ENCODE data around the gene SULT1A1. TPM values are rescaled to one million over a fixed set of nuclear protein-coding genes. Genes with fewer than 3 reads are reported as not detected.

The SULT1A1 gene
- total RNA-seq, 2 experiments from 2014 or later: 13.8 to 14.4 TPM

DNA sequence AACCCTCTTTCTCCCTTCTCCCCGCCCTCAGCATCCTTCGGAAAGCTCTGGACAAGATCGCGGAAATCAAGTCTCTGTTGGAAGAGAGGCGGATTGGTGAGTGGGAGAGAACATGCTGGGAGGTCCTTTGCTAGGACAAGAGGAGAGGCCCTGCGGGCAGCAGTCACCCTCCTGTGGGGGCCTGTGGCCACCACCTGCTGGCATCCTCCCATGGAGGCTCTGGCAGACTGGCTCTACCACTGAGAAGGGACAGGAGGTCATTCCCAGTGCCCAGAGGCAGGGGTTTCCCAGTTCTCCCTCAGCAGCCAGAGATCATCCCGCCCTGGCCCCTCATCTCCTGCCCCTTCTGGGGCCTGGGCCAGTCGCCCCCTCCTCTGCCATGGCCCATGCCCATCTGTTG lies 20.8 kb downstream of the SULT1A1 start:
- ChIA-PET POLR2A (no interaction called here), CTCF (no interaction called here)
- H3K9me3 Mint-ChIP-seq: no peaks in the 10 kb centered on the region
- Histone ChIP-seq H3K36me3 (ENCODE audit: insufficient read depth, low read length) (peaks cover 59% of the 10 kb centered on the region), H3K27me3 (ENCODE audit: control insufficient read depth in 1 of 2, insufficient read depth in 2 of 2, low read length in 2 of 2) (no peaks in the 10 kb centered on the region), H3K4me1 (ENCODE audit: insufficient read depth, low read length) (no peaks in the 10 kb centered on the region), H3K4me3 (ENCODE audit: low read length) (no peak overlapping the region), H3K9me3 (ENCODE audit: control insufficient read depth in 1 of 2, insufficient read depth in 1 of 2, low read length in 2 of 2) (no peaks in the 10 kb centered on the region), H3K27ac (ENCODE audit: low read depth in 1 of 2, low read length in 2 of 2) (no peak overlapping the region)
- H3K4me1 Mint-ChIP-seq (ENCODE audit: low read depth): no peaks in the 10 kb centered on the region
- H3K4me3 Mint-ChIP-seq: no peak overlapping the region
- H3K27me3 Mint-ChIP-seq: no peaks in the 10 kb centered on the region
- intact Hi-C loops (cut with DNase I, micrococcal nuclease): no loop called here
- TF ChIP-seq, protein P1, sequence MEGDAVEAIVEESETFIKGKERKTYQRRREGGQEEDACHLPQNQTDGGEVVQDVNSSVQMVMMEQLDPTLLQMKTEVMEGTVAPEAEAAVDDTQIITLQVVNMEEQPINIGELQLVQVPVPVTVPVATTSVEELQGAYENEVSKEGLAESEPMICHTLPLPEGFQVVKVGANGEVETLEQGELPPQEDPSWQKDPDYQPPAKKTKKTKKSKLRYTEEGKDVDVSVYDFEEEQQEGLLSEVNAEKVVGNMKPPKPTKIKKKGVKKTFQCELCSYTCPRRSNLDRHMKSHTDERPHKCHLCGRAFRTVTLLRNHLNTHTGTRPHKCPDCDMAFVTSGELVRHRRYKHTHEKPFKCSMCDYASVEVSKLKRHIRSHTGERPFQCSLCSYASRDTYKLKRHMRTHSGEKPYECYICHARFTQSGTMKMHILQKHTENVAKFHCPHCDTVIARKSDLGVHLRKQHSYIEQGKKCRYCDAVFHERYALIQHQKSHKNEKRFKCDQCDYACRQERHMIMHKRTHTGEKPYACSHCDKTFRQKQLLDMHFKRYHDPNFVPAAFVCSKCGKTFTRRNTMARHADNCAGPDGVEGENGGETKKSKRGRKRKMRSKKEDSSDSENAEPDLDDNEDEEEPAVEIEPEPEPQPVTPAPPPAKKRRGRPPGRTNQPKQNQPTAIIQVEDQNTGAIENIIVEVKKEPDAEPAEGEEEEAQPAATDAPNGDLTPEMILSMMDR (IDR thresholded peaks at IDR 0.05): no peak
- ATAC-seq (ENCODE audit: poor library complexity) (no peak), DNase-seq (no peak)
- peaks cover 78% of the 10 kb centered on the region for H3K36me3 Mint-ChIP-seq (ENCODE audit: low read depth)
- no peak overlapping the region for H3K27ac Mint-ChIP-seq

- H3K27me3 Mint-ChIP-seq: no peaks in the 10 kb centered on the region
- ChIA-PET CTCF (no interaction called here), POLR2A (no interaction called here)
- TF ChIP-seq, protein P1 (IDR thresholded peaks at IDR 0.05): no peak
- H3K4me1 ChIP-seq (ENCODE audit: insufficient read depth, low read length): no peaks in the 10 kb centered on the region
- intact Hi-C loops (cut with DNase I, micrococcal nuclease): no loop called here
- ATAC-seq (ENCODE audit: poor library complexity) (no peak), DNase-seq (no peak)
- H3K27ac ChIP-seq (ENCODE audit: low read depth in 1 of 2, low read length in 2 of 2): no peak overlapping the region
- H3K27ac Mint-ChIP-seq: no peak overlapping the region
- peaks cover 90% of the 10 kb centered on the region for H3K36me3 Mint-ChIP-seq (ENCODE audit: low read depth)
- no peak overlapping the region for H3K4me3 Mint-ChIP-seq
- no peaks in the 10 kb centered on the region for H3K4me1 Mint-ChIP-seq (ENCODE audit: low read depth)
- H3K27me3 ChIP-seq (ENCODE audit: control insufficient read depth in 1 of 2, insufficient read depth in 2 of 2, low read length in 2 of 2): no peaks in the 10 kb centered on the region
- H3K9me3 ChIP-seq (ENCODE audit: control insufficient read depth in 1 of 2, insufficient read depth in 1 of 2, low read length in 2 of 2): no peaks in the 10 kb centered on the region
- peaks cover 67% of the 10 kb centered on the region for H3K36me3 ChIP-seq (ENCODE audit: insufficient read depth, low read length)
- H3K9me3 Mint-ChIP-seq: no peaks in the 10 kb centered on the region
- H3K4me3 ChIP-seq (ENCODE audit: low read length): no peak overlapping the region
These were observed 22.5 kb downstream of the SULT1A1 start for GRCh38 chr16:28587386-28587785.

GRCh38 chr16:28586466-28586865 lies 23.4 kb downstream of the SULT1A1 start:
- no peaks in the 10 kb centered on the region for H3K9me3 ChIP-seq (ENCODE audit: control insufficient read depth in 1 of 2, insufficient read depth in 1 of 2, low read length in 2 of 2)
- no peaks in the 10 kb centered on the region for H3K27me3 ChIP-seq (ENCODE audit: control insufficient read depth in 1 of 2, insufficient read depth in 2 of 2, low read length in 2 of 2)
- ChIA-PET CTCF (no interaction called here), POLR2A (no interaction called here)
- no peak overlapping the region for H3K27ac ChIP-seq (ENCODE audit: low read depth in 1 of 2, low read length in 2 of 2)
- H3K4me3 Mint-ChIP-seq: no peak overlapping the region
- H3K36me3 Mint-ChIP-seq (ENCODE audit: low read depth): peaks cover 90% of the 10 kb centered on the region
- H3K4me1 Mint-ChIP-seq (ENCODE audit: low read depth): no peaks in the 10 kb centered on the region
- TF ChIP-seq, protein P1 (IDR thresholded peaks at IDR 0.05): no peak
- ATAC-seq (ENCODE audit: poor library complexity): no peak
- H3K27me3 Mint-ChIP-seq: no peaks in the 10 kb centered on the region
- DNase-seq: no peak
- H3K27ac Mint-ChIP-seq: no peak overlapping the region
- no peak overlapping the region for H3K4me3 ChIP-seq (ENCODE audit: low read length)
- intact Hi-C loops (cut with DNase I, micrococcal nuclease): no loop called here
- H3K36me3 ChIP-seq (ENCODE audit: insufficient read depth, low read length): peaks cover 71% of the 10 kb centered on the region
- H3K4me1 ChIP-seq (ENCODE audit: insufficient read depth, low read length): no peaks in the 10 kb centered on the region
- H3K9me3 Mint-ChIP-seq: no peaks in the 10 kb centered on the region
